GM13976 (cell line): ENCODE data around the gene PLK5.

Experiments used
- DNase-seq: peaks from one replicate; pipeline ENCODE4 v3.0.0; 2012; ENCODE audit warnings: low spot score
- CTCF ChIP-seq: IDR thresholded peaks from 2 replicates; pipeline ENCODE4 v1.5.1; 2012; ENCODE audit warnings: borderline replicate concordance, mild to moderate bottlenecking; ENCODE audit not compliant: insufficient read depth; ENCODE audit errors: extremely low read depth, missing control alignments, control extremely low read depth
- in situ Hi-C: fragments of 300-500 bp; cut with MboI; formaldehyde crosslinking; loops from one replicate; pipeline ENCODE4 v1.12.0; 2022; ENCODE audit warnings: low sequenced_read_pairs, mixed read lengths, inconsistent platforms; ENCODE audit not compliant: unreplicated experiment

PLK5 gene

GRCh38 chr19:1576242-1577089 lies 52.6 kb downstream of the PLK5 start:
- DNase-seq, result no peak
- TF ChIP-seq CTCF, result no peak
- in situ Hi-C loops, result no loop called here

- no peak for DNase-seq
- in situ Hi-C loops, result no loop called here
- TF ChIP-seq CTCF, result no peak
Measured at GRCh38 chr19:1577090-1577928, 53.4 kb downstream of the PLK5 start.

- no peak for TF ChIP-seq CTCF
- no peak for DNase-seq
- in situ Hi-C loops, result no loop called here
Measured at GRCh38 chr19:1577929-1578618, 54.2 kb downstream of the PLK5 start.

GRCh38 chr19:1579222-1579621 lies 55.3 kb downstream of the PLK5 start:
- in situ Hi-C loops, result no loop called here
- no peak for DNase-seq
- no peak for TF ChIP-seq CTCF

GRCh38 chr19:1580382-1580781 lies 56.5 kb downstream of the PLK5 start:
- DNase-seq, result no peak
- TF ChIP-seq CTCF, result no peak
- in situ Hi-C loops, result no loop called here

GRCh38 chr19:1580957-1581356 lies 57.1 kb downstream of the PLK5 start:
- no peak for TF ChIP-seq CTCF
- DNase-seq, result no peak
- in situ Hi-C loops, result no loop called here
